ENCODE measurements around the gene SCG5. TPM values are rescaled to one million over a fixed set of nuclear protein-coding genes. Genes with fewer than 3 reads are reported as not detected.
A peak's percentile ranks its signal among the peaks of the same experiment; 100 is the strongest.

SCG5 gene
- polyA plus RNA-seq, 1 of the 3 experiments (the other 2 are of a cell fraction) = 11.0 TPM

DNA sequence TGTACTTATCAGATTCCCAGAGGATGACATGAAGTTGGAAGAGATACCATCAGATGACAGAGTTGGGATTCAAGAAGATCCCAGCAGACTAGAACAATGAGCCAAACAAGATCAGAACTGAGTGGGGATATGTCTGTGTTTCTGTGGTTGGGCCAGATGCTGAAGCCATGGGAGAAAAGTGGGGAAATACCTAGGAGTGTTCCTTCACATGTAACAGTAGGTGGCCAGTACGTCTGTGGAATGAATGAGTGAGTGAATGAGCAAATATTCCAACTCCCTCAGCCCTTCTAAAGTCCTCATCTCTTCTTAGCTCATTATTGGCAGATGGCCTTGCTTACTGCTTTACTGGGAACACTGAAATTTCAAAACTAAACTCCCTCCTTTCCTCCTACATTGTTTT is 44.1 kb downstream of the SCG5 start:
- Histone ChIP-seq H2AFZ (ENCODE audit: low read depth) (no peak overlapping the region), H3K27me3 (ENCODE audit: insufficient read depth) (no peaks in the 10 kb centered on the region), H3K27ac (ENCODE audit: low read depth in 2 of 2, low read length in 1 of 2) (peak overlapping the region in 1 of 2 experiments; percentile 98; a peak in 2 of 4 replicates), H3K9ac (peak overlapping the region; percentile 42; the same call in 1 of the 2 replicates), H3F3A (replicated peaks; ENCODE audit: insufficient read depth) (peaks cover 55% of the 10 kb centered on the region), H3K9me2 (no peaks in the 10 kb centered on the region), H3K4me2 (peak overlapping the region; percentile 35; the same call in 1 of the 2 replicates), H3K36me3 (replicated peaks in 1 of 2; ENCODE audit: control insufficient read depth in 1 of 2, insufficient read depth in 2 of 2, low read length in 1 of 2) (no peaks in the 10 kb centered on the region), H4K20me1 (ENCODE audit: insufficient read depth) (no peaks in the 10 kb centered on the region), H3K4me3 (ENCODE audit: low read depth in 2 of 2, low read length in 1 of 2) (no peak overlapping the region), H3K79me2 (ENCODE audit: insufficient read depth) (peaks cover 18% of the 10 kb centered on the region; the same call in 1 of the 2 replicates), H3K4me1 (ENCODE audit: control insufficient read depth in 1 of 2, insufficient read depth in 2 of 2, low read depth in 1 of 2, low read length in 1 of 2) (peaks cover 7 to 37% of the 10 kb centered on the region in 2 experiments), H3K9me3 (no peaks in the 10 kb centered on the region)
- CTCF ChIA-PET = interaction anchor here (0.6 to 1.4 kb wide), 2 partner anchors 7 to 23 kb away, joined by 3 read pairs; no protein-coding TSS in a partner anchor
- TF ChIP-seq CHD2 (IDR thresholded peaks at IDR 0.05; ENCODE audit: low read length, partially characterized antibody) = no peak
- TF ChIP-seq, protein P1, sequence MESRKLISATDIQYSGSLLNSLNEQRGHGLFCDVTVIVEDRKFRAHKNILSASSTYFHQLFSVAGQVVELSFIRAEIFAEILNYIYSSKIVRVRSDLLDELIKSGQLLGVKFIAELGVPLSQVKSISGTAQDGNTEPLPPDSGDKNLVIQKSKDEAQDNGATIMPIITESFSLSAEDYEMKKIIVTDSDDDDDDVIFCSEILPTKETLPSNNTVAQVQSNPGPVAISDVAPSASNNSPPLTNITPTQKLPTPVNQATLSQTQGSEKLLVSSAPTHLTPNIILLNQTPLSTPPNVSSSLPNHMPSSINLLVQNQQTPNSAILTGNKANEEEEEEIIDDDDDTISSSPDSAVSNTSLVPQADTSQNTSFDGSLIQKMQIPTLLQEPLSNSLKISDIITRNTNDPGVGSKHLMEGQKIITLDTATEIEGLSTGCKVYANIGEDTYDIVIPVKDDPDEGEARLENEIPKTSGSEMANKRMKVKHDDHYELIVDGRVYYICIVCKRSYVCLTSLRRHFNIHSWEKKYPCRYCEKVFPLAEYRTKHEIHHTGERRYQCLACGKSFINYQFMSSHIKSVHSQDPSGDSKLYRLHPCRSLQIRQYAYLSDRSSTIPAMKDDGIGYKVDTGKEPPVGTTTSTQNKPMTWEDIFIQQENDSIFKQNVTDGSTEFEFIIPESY (IDR thresholded peaks at IDR 0.05; ENCODE audit: borderline replicate concordance, low read depth) = no peak
- TF ChIP-seq, protein P2, sequence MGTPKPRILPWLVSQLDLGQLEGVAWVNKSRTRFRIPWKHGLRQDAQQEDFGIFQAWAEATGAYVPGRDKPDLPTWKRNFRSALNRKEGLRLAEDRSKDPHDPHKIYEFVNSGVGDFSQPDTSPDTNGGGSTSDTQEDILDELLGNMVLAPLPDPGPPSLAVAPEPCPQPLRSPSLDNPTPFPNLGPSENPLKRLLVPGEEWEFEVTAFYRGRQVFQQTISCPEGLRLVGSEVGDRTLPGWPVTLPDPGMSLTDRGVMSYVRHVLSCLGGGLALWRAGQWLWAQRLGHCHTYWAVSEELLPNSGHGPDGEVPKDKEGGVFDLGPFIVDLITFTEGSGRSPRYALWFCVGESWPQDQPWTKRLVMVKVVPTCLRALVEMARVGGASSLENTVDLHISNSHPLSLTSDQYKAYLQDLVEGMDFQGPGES (IDR thresholded peaks at IDR 0.05; ENCODE audit: low read depth, low read length) = no peak
- TF ChIP-seq, protein P3, sequence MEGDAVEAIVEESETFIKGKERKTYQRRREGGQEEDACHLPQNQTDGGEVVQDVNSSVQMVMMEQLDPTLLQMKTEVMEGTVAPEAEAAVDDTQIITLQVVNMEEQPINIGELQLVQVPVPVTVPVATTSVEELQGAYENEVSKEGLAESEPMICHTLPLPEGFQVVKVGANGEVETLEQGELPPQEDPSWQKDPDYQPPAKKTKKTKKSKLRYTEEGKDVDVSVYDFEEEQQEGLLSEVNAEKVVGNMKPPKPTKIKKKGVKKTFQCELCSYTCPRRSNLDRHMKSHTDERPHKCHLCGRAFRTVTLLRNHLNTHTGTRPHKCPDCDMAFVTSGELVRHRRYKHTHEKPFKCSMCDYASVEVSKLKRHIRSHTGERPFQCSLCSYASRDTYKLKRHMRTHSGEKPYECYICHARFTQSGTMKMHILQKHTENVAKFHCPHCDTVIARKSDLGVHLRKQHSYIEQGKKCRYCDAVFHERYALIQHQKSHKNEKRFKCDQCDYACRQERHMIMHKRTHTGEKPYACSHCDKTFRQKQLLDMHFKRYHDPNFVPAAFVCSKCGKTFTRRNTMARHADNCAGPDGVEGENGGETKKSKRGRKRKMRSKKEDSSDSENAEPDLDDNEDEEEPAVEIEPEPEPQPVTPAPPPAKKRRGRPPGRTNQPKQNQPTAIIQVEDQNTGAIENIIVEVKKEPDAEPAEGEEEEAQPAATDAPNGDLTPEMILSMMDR (IDR thresholded peaks at IDR 0.05) = no peak
- 76% methylated on average over 1 of the region's 1 CpG for WGBS (ENCODE audit: low lambda C conversion rate)
- POLR2A ChIA-PET = no interaction called here
- DNase-seq = no peak

DNA sequence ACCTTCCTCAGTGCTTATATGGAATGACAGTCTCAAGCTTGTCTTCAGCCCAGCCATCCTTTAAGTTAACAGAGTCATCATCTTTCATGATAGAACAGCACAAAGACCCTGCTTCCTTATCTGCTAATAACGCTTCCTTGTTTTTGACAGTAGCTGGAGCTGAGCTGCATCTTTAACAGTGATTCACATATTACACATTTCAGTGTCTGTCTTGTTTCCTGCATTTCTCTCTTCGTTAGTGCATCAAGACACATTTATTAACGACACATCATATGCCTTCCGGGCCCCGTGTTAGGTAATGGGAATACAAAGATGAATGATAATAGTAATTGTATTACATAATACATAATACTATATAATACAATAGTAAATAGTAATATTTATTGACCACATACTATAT is 46.0 kb downstream of the SCG5 start:
- H4K20me1 ChIP-seq (ENCODE audit: insufficient read depth) = no peaks in the 10 kb centered on the region
- 13% methylated on average over 5 of the region's 5 CpGs for WGBS (ENCODE audit: low lambda C conversion rate)
- H3F3A ChIP-seq (replicated peaks; ENCODE audit: insufficient read depth) = peaks cover 47% of the 10 kb centered on the region
- H3K36me3 ChIP-seq (replicated peaks in 1 of 2; ENCODE audit: control insufficient read depth in 1 of 2, insufficient read depth in 2 of 2, low read length in 1 of 2) = no peaks in the 10 kb centered on the region
- no peaks in the 10 kb centered on the region for H3K9me3 ChIP-seq
- DNase-seq = no peak
- TF ChIP-seq NRF1 (IDR thresholded peaks at IDR 0.05; ENCODE audit: low read depth, low read length) (no peak), TEAD4 (IDR thresholded peaks at IDR 0.05; ENCODE audit: borderline replicate concordance, insufficient read depth) (peak; percentile 18; the same call in 1 of the 2 replicates), YY1 (IDR thresholded peaks at IDR 0.05; ENCODE audit: low read depth) (no peak), EP300 (IDR thresholded peaks at IDR 0.05; ENCODE audit: borderline replicate concordance in 1 of 2, low read depth in 1 of 2, low read length in 1 of 2) (peak; percentile 14 to 73; a peak in 2 of 4 replicates), FOXJ3 (CRISPR knock-in tag; IDR thresholded peaks at IDR 0.05) (no peak), TCF12 (IDR thresholded peaks at IDR 0.05) (peak; percentile 74), NFIC (IDR thresholded peaks at IDR 0.05; ENCODE audit: borderline replicate concordance) (no peak; the same call in 1 of the 2 replicates), FOSL2 (IDR thresholded peaks at IDR 0.05; ENCODE audit: borderline replicate concordance, low read depth) (peak; percentile 47; the same call in 1 of the 2 replicates), JUND (IDR thresholded peaks at IDR 0.05) (peak; percentile 38; the same call in 1 of the 2 replicates), POLR2AphosphoS5 (IDR thresholded peaks at IDR 0.05; ENCODE audit: low read depth, low read length) (no peak; the same call in 1 of the 2 replicates)
- TF ChIP-seq, protein P4, sequence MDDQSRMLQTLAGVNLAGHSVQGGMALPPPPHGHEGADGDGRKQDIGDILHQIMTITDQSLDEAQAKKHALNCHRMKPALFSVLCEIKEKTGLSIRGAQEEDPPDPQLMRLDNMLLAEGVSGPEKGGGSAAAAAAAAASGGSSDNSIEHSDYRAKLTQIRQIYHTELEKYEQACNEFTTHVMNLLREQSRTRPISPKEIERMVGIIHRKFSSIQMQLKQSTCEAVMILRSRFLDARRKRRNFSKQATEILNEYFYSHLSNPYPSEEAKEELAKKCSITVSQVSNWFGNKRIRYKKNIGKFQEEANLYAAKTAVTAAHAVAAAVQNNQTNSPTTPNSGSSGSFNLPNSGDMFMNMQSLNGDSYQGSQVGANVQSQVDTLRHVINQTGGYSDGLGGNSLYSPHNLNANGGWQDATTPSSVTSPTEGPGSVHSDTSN (IDR thresholded peaks at IDR 0.05) = peak; percentile 80
- TF ChIP-seq, protein P5, sequence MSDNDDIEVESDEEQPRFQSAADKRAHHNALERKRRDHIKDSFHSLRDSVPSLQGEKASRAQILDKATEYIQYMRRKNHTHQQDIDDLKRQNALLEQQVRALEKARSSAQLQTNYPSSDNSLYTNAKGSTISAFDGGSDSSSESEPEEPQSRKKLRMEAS (IDR thresholded peaks at IDR 0.05; ENCODE audit: low read depth) = 0 out of 2 replicates have a peak, but pooled peaks have one; percentile 20
- peak overlapping the region; percentile 58 to 98 for H3K27ac ChIP-seq (ENCODE audit: low read depth in 2 of 2, low read length in 1 of 2)
- CTCF ChIA-PET = interaction anchor here (0.5 to 2.3 kb wide), 3 partner anchors 18 to 25 kb away, joined by 3 to 8 read pairs (median 3); no protein-coding TSS in a partner anchor
- peaks cover 18% of the 10 kb centered on the region; the same call in 1 of the 2 replicates for H3K79me2 ChIP-seq (ENCODE audit: insufficient read depth)
- H3K4me3 ChIP-seq (ENCODE audit: low read depth in 2 of 2, low read length in 1 of 2) = no peak overlapping the region
- peaks cover 7 to 29% of the 10 kb centered on the region in 2 experiments for H3K4me1 ChIP-seq (ENCODE audit: control insufficient read depth in 1 of 2, insufficient read depth in 2 of 2, low read depth in 1 of 2, low read length in 1 of 2)
- peak overlapping the region; percentile 58; the same call in 1 of the 2 replicates for H3K9ac ChIP-seq
- POLR2A ChIA-PET = no interaction called here
- no peak overlapping the region for H3K4me2 ChIP-seq
- no peaks in the 10 kb centered on the region for H3K9me2 ChIP-seq
- no peak overlapping the region for H2AFZ ChIP-seq (ENCODE audit: low read depth)
- no peaks in the 10 kb centered on the region for H3K27me3 ChIP-seq (ENCODE audit: insufficient read depth)

All from SK-N-SH (cell line).